ENCODE measurements around the gene MSRB1.
"Not testable (repeated sequence)": the region's sequence is repeated elsewhere in the genome, so short reads cannot be mapped to it uniquely, and the experiment has no call there.

Gene MSRB1

DNA sequence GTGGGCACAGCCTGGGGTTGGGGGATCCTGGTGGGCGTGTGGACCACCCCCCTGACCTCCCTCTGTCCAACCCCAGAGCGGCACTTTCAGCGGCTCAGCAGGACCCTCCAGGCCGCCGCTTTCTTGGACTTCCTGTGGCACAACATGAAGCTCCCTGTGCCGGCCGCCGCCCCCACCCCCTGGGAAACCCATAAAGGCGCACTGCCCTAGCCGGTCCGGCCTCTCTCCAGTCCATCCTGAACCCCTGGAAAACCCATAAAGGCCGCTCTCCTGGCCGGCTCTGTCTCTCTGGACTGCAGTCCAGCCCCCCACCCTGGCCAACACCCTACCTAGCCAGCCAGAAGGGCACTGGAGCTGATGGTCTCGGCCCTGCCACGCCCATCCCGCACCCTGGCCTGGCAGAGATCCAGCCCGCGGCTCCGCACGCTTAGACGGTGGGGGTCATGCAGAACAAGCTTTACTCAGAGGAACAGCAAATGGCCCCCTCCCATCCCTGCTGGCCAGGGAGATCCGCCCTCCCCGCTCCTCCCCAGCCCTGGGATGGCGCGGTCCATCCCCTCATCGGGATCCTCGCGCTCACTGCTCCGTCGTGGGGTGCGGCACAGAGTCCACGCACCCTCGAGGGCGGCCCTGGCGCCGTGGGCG lies 35.6 kb upstream of the MSRB1 start:
- DNase-seq, result no peak

DNA sequence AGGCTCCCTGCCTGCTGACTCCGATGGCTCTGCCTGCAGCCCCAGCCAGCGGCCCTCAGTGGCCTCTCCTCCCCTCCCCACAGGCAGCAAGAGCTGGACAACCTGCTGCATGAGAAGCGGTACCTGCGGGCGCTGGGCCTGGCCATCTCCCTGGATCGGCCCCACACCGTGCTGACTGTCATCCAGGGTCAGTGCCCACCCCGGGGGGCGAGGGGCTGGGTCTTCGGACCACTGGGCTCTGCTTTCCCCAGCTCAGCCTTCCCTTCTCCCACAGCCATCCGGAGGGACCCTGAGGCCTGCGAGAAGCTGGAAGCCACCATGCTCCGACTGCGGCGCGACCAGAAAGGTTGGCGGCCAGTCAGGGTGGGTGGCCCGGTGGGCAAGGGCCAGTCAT lies 34.9 kb upstream of the MSRB1 start:
- no peak for DNase-seq

- no peak for DNase-seq
Observed at GRCh38 chr16:1976951-1977874, 34.2 kb upstream of the MSRB1 start.

GRCh38 chr16:1976216-1976520 lies 33.2 kb upstream of the MSRB1 start:
- DNase-seq, result no peak

GRCh38 chr16:1975432-1976215 lies 32.6 kb upstream of the MSRB1 start:
- DNase-seq, result no peak

GRCh38 chr16:1974157-1975070 lies 31.4 kb upstream of the MSRB1 start:
- DNase-seq, result no peak

DNA sequence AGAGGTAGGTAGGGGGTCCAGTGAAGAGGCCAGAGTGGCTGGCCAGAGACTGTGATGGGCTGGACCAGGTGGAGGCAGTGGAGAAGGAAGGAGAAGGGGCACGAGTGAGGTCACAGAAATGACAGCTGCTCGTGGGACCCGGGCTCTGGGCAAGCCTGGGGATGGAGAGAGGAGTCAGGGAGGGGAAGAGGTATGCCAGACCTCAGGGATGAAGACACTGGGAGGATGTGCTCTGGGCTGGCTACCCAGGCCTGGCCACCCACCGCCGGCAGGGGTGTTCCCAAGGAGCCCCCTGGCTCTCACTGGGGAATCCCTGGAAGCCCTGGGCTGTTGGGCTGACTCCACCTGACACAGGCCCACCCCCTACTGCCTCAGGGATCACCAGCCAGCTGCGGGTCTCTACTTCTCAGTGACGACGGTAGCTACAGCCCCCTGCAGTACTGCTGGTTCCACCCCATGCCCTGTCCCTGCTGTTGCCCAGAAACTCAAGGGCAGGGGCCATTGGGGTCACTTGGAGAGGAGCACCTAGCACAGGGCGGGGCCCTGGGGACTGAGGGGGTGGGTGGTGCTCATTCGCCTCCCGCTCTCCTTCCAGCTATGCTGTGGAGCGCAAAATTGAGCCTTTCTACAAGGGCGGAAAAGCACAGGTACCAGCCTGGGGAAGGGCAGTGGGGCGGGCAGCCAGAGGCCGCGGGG lies 30.6 kb upstream of the MSRB1 start:
- no peak for DNase-seq

DNA sequence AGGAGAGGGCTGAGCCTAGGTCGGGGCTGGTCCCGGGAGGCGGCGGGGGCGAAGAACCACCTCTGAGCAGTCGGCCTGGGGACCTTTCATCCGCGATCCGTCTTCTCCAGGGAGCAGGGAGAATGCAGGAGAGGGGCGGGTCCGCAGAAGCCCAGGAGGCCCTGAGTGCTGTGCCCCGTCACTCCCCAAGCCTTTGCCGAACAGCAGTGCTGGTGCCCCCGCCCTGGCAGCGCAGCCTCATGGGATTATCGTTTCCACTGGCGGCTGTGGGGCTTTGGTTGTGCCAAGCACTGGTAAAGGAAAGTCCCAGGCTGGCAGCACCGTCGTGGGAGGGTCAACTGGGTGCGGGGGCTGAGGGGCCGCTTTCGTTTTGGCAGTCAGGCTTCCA lies 29.5 kb upstream of the MSRB1 start:
- no peak for DNase-seq

- DNase-seq, result peak; percentile 84 to 94
Observed at GRCh38 chr16:1971796-1972489, 28.9 kb upstream of the MSRB1 start, which contains the start of gene TBL3. TBL3 (plus strand) TSS chr16:1972053; CDS start chr16:1972165, 112 bp downstream.

DNA sequence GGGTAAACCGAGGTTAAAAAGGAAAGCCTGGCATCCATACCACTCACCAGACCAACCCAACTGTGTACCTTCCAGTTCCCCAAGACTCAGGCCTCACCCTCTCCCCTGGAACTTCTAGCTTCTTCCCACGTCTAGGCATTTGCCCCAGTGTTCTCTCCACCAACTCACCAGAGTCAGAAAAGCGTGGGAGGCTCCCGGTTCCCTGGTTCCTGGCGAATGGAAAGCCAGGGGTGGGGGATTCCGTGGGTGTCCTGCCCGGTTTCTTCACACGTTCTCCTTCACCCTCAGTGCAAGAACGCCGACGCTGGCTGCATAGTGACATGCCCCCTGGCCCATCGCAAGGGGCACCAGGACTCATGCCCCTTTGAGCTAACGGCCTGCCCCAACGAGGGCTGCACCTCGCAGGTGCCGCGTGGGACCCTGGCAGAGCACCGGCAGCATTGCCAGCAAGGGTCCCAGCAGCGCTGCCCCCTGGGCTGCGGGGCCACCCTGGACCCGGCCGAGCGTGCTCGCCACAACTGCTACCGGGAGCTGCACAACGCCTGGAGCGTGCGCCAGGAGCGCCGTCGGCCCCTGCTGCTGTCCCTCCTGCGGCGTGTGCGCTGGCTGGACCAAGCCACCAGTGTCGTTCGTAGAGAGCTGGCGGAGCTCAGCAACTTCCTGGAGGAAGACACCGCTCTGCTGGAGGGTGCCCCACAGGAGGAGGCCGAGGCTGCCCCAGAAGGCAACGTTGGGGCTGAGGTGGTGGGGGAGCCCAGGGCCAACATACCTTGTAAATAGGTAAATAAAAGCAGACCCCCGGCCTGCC lies 25.4 kb upstream of the MSRB1 start:
- DNase-seq, result no peak

- no peak for DNase-seq
Observed at GRCh38 chr16:1966460-1966859, 23.5 kb upstream of the MSRB1 start, which contains the start of gene RNF151. RNF151 (plus strand) TSS chr16:1966856; CDS start chr16:1966882, 26 bp downstream.

DNA sequence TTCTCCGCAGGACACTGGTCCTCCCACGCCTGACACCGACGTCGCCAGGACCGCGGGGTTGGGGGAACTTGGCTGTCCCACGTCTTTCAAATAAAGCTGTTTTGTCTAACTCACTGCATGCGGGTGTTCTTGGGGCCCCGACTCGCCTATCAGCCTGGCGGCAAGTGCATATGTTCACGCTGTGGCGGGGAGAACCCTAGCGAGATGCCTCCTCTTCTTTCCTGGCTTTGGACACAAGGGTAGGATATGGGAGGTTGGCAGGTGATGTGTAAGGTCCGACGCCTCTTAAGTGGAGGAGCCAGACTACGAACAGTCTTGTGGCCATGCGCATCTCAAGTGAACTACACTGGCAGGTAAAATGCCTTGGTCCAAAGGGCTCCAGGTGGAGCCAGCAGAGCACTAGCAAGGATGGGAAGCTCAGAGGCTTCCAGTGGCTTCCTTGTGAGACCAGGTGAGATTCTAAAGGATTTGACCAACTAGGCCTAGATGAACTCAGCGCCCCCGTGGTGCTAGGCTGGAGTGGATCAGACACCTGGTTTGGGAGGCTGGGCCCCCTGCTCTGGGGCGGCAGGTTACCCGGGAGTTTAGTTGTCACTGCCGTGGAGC lies 22.5 kb upstream of the MSRB1 start:
- DNase-seq, result no peak

- DNase-seq, result peak; percentile 93 to 99
Observed at GRCh38 chr16:1964506-1965395, 21.8 kb upstream of the MSRB1 start, which contains the start of gene RPS2. RPS2 (minus strand) TSS chr16:1964826; CDS start chr16:1964625, 201 bp downstream.

GRCh38 chr16:1963806-1964505 lies 21.0 kb upstream of the MSRB1 start:
- no peak for DNase-seq

DNA sequence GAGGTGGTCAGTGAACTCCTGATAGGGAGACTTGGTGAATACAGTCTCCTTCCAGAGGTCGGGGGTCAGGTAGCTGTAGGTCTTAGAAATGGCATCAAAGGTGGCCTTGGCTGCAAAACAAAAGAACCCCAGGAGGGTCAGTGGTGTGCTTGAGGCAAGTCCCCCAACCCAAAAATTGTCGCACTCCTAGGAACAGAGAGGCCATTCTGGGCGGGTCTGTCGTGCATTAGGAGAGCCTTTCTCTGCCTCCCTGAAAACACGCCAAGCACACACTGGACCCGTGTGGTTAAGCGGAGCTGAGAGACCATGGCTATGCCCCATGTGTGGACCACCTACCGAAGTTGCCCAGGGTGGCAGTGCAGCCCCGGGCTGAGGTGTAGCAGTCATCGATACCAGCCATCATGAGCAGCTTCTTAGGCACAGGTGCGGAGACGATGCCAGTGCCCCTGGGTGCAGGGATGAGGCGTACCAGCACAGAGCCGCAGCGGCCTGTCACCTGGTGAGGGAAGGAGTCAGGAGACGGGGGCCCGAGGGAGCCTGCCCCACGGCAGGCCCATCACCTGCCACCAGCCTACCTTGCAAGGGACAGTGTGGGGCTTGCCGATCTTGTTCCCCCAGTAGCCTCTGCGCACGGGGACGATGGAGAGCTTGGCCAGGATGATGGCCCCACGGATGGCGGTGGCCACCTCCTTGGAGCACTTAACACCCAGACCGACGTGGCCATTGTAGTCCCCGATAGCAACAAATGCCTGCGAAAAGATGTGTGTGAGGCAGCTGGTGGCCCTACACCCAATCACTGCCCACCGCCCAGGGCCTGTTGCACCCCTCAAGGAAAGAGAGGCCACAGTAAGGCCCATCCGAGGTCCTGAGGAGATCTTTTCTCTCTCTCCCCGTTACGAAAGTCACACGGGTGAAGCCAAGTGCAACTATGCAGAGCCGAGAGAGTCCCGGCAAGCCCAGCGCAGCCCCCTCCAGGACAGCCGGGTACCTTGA lies 19.5 kb upstream of the MSRB1 start:
- not testable (repeated sequence) for DNase-seq

DNA sequence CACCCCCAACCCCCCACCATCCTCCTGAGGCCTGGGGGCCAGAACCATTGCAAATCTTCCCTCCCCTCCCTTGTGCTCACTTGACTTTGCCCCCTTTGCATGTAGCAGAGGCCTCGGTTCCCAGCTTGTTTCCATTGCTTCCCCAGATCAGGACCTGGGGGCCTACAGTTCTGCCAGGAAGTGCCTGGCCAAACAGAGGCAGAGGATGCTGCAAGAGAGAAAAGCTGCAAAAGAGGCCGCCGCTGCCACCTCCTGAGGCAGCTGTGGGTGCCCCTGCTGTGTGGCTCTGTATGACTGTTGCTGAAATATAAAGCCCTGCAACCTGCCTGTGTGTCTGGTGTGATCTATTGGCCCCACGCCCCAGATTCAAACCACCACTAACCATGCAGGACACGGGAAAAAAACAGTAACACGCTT lies 18.7 kb upstream of the MSRB1 start:
- DNase-seq, result no peak
